HG03025 (cell line): ENCODE measurements around the gene RBP5.

Experiments used
- ATAC-seq: cut with Tn5 transposase; IDR thresholded peaks from one replicate; pipeline ENCODE4 v1.9.1; 2021; ENCODE audit warnings: mild to moderate bottlenecking, moderate library complexity; ENCODE audit not compliant: unreplicated experiment, low FRiP score

Gene RBP5, protein sequence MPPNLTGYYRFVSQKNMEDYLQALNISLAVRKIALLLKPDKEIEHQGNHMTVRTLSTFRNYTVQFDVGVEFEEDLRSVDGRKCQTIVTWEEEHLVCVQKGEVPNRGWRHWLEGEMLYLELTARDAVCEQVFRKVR

DNA sequence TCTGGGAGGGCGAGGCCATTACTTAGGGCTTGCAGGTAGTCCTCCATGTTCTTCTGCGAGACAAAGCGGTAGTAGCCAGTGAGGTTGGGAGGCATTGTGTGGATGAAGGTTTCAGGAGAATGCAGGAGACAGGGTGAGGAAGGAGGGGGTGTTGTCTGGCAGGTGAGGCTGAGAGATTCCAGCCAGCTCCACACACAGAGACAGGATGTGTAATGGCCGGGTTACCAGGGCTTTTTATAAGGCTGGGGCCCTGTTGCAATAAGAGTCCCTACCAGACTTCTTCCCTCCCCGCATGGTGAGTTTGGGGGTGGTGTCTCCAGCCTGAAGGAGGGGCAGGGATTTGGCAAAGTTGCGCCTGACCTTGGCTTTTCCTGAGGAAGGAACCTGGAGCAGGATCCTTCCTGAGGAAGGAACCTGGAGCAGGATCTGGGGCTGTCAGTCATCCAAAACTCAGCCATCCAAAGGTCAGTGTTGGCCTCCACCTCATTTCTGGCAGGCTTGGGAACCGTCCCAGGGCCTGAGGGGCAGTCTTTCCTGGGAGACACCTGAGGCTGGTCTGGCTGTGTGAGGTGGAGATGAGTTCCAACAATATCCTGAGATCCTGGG lies at the start of gene RBP5:
Gene RBP5 (minus strand): TSS at position 209 of the 606 bp plus-strand sequence. CDS start 114 bp downstream, at position 95.
- ATAC-seq: no peak

DNA sequence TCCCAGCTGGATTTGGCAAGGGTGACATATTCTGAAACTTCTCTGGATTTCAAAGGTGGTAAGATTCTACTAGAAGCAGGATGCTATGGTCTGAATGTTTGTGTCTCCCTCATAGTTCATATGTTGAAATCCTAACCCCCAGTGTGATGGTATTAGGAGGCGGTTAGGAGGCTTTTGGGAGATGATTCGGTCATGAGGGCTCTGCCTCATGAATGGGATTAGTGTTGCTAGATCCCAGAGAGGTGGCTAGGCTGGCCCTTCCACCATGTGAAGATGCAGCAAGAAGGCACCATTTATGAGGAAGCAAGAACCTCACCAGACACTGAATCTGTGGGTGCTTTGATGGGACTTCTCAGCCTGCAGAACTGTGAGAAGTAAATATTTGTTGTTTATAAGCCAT lies 49.8 kb upstream of the RBP5 start:
- ATAC-seq: no peak

- no peak for ATAC-seq
Measured at GRCh38 chr12:7176595-7176994, 47.9 kb upstream of the RBP5 start.

GRCh38 chr12:7175493-7175892 lies 46.8 kb upstream of the RBP5 start:
- no peak for ATAC-seq

GRCh38 chr12:7171854-7172253 lies 43.2 kb upstream of the RBP5 start:
- no peak for ATAC-seq

DNA sequence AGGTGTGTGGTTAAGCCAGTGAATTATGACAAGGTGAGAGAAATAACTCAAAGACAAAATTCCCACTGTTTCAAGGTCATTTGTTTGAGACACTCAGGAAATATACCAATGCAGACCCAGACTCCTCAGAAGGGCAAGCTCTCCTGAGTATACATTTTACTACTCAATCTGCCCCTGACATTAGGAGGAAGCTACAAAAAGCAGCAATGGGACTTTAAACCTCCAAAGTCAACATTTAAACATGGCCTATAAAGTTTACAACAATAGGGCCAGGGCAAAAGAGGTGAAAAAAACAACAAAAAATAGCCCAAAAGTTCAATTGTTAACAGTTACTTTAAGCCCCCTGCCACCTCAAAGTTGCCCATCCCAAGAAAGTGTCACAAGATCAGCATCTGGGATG lies 41.3 kb upstream of the RBP5 start:
- ATAC-seq: no peak

- ATAC-seq: no peak
Measured at GRCh38 chr12:7162691-7163114, 34.0 kb upstream of the RBP5 start.

DNA sequence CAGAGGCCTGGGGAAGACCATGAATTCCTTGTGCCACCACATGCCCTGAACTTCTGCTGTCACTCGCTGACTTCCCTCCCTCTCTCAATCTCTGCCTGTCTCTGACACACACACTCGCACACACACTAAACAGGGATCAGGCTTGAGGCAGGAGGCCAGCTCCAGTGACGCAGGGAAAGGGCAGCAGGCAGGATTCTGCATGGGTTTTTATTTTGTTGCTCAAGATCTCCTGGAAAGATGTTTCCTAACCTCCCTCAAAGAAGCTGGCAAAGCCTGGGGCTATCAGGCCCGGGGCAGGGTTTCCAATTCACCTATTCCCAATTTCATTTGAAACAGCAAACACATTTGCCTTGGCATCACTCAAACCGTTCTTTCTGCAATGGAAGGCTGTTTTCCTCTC lies 33.1 kb upstream of the RBP5 start:
- ATAC-seq: no peak

DNA sequence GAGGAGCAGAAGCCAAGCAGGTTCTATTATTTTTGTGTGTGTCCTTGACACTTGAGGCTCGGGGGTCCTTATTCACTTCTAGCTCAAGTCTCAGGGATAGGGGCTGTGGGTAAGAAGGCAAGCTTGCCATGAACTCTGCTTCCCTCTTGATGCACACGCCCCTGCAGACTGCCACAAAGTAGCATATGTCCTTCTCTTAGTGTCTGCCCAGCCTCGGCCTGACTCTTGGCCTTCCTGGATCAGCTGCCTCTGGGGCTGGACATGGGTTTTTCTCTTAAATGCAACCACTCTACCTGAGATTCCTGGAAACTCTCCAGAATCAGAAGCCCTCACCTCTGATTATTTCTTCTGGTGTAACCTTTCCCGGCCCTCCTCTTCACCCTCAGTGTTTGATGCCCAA lies 32.6 kb upstream of the RBP5 start:
- no peak for ATAC-seq

GRCh38 chr12:7160183-7160582 lies 31.5 kb upstream of the RBP5 start:
- no peak for ATAC-seq

DNA sequence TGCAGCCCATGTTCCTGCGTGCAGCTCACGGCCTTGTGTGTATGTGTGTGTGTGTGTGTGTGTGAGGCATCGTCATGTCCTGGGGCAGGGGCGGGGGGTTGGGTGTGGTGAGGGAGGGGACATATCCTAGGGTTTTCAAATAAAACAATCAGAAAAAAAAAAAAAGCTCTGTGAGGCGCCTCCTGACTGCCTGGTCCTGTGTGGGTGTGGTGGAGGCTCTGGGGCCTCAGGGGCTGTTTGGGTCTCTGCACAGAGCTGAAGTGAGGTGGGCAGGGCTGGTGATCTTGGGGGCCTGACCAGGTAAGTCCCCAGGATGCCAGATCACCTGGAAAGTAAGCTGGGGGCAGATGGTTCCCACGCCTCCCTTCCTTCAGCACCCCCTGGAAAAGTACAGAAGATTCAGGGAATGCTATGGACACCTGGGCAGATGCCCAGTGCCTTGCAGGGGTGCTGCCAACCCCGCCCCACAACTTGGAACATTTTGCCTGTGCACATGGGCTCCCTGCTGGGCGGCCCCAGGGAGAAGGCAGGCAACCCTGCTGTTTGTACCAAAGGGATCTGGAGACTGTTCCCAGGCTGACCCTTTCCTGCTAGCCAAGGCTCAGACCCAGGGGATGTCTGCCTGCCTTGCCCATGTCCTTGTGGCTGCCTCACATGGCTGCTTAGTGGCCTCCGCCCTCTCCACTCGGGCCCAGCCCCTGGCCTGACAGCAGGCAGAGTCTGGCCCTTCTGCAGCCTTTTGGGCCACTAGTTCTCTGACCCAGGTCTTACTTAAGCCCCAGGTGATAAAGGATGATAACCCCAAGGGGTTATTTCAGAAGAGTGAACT lies 30.3 kb upstream of the RBP5 start:
- ATAC-seq: no peak

GRCh38 chr12:7157391-7157790 lies 28.7 kb upstream of the RBP5 start:
- ATAC-seq: no peak

DNA sequence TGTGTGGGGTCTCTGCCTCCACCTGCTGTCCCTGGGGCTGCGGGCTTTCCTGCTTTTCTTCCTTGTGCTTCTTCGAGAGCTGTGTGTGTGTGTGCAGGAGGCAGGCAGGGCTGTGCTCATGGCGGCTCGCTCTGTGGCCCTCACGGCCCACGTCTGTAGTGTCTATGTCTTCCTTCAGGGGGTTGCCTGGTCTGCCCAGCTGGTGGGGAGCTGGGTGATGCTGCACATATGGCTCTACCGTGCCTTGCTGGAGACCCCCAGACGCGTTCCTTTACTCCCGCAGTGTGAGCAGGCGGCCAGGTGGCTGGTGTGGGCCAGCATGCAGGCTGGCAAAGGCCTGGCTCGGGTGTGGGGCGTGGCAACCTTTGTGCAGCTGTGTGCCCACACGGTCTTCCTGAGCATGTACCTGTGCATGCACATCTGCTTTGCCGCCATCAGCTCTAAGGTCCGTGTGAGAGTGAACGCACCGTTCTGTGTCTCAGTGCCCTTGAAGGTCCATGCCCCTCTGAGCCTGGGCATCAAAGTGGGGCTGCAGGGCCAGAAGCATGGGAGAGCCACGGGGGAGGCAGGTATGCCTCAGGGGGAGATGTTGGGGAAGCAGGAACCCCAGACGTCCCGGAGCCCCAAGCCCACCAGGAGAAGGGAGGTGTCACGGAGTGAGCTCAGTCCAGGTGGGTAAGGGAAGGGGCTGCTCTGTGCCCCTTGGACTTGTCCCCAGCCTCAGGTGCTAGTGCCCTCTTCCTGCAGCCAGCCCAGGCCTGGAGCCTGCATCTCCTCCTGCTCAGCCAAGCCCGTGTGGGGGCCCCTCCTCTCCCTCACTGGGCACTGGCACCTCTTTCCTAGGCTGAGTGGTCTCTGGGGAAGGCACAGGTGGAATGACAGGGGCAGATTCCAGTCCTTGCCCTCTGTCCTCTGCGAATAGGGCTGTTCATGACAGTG lies 27.8 kb upstream of the RBP5 start:
- no peak for ATAC-seq

GRCh38 chr12:7155471-7156034 lies 26.9 kb upstream of the RBP5 start:
- ATAC-seq: no peak

DNA sequence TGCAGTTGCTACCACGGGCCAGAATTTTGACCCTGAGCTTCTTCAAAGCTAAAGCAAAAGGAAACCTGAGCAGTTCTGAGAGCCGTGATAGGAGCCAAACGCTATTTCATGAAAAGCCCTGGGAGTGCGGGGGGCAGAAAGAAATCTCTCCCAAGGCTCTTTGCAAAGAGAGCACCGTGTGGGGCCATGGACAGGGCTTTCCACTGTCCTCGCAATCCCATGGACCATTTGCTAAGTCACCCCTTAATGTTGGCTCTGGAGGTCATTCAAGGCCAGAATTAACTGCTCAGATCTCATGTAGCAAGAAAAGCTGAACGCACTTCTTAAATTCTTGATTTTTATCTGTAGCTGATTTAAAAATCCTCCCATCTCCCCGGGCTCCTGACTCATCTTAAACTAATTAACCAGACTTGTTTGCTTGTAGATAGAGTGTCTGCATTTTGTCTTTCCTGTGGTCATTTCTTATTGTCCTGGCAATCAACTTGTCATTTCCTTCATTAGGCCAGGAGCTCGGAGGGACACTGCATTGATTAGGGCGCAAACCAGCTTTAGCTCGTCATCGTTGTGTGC lies 26.3 kb upstream of the RBP5 start:
- no peak for ATAC-seq

DNA sequence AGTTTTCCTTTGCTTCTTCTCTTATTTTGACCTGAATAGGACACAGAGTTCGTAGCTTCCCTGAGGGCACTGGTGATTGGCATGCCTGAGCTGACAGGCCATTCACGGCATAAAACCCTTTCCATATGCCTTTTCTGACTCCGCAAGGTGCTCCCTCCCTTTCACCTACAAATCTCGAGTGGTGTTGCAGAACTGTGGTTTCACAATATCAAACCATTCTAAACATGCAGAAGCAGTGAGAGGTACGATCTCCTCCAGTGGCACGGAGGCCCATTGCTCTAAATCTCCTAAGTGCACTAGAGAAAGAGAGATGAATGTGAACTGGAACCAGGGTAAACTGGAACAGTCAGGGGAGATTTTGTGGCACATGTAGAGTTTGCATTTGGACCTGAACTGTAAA lies 25.4 kb upstream of the RBP5 start:
- no peak for ATAC-seq

DNA sequence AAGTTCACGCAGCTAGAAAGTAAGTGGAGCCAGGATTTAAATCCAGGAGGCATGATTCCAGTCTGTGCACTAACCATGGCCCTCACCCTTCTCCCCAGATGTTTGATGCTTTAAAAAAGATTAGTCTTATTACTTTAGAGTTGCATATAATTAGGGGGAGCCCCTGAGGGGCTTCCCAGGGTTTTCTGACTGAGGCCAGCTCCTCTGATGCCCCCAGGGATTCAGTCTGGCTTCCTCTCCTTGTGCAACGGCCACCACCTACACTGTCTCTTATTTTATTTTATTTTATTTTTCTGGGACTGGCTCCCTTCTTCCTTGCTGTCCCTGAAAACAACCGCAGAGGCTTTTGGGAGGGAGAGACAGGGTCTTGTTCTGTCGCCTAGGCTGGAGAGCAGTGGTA lies 24.1 kb upstream of the RBP5 start:
- ATAC-seq: no peak

DNA sequence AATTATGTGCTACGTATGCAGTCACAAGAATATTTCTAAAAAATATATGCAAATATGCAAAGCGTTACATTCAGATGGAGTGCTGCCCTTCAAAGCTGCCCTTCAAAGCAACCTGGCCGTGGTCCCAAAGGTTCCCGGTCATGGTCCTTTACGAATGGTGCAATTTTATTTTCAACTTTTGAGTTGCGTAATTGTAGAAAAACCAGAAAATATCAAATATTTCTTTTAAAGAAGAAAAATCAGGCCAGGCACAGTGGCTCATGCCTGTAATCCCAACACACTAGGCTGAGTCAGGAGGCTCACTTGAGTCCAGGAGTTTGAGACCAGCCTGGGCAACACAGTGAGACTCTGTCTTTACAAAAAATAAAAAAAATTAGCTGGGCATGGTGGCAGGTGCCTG lies 22.8 kb upstream of the RBP5 start:
- no peak for ATAC-seq

GRCh38 chr12:7150841-7151240 lies 22.2 kb upstream of the RBP5 start:
- no peak for ATAC-seq

DNA sequence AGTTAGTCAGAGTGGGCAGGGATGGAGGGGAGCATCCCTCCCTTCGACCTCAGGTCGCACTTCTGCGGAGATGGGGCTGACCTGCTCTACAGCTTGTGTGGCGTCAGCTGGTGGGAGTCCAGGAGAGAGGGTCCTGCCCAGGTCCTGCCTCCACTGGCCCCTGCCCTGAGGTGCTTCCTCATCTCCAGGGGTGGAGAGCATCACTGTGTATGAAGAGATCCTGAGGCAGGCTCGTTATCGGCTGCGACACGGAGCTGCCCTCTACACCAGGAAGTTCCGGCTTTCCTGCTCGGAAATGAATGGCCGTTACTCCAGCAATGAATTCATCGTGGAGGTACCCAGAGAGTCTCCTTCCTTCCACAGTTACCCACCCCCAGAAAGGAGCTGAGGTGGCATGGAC lies 21.7 kb upstream of the RBP5 start:
- no peak for ATAC-seq
